Prostate gland (tissue), 2 donors: Measurements from ENCODE around the gene IP6K1.

ENCODE experiments used
- POLR2A ChIP-seq: fragments of 450-650 bp; IDR thresholded peaks from one replicate; pipeline ENCODE4 v1.6.1; 2016; ENCODE audit warnings: antibody characterized with exemption, mild to moderate bottlenecking
- TF ChIP-seq, protein P1 (sequence below), 4 experiments: fragments of 200-600 bp in 2 of 4; fragments of 450-650 bp in 2 of 4; sonication (generic) in 2 of 4; IDR thresholded peaks; 1 replicate in 3 of 4; 2 replicates in 1 of 4; pipeline ENCODE4 v1.5.1; 2016 to 2019; ENCODE audit warnings: antibody characterized with exemption in 4 of 4, mild to moderate bottlenecking in 2 of 4, moderate library complexity in 2 of 4

DNA sequence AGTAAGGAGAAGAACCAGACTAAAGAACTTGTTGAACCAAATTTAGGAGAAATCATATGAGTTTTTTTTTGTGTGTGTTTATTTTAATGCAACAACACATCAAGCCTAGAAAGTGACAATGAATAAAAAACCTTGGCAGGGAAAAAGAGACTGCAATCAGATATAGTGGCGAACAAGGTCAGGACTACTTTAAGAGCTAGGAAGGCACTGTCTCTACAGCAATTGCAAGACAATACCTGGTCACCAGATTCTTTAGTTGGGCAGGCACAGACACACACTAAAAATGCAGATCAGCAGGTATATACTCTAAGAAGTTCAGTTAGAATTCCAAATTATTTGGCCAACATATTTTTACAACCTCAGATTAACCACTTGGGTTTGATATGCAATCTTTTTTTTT is 31.8 kb downstream of the IP6K1 start:
- TF ChIP-seq, protein P1, sequence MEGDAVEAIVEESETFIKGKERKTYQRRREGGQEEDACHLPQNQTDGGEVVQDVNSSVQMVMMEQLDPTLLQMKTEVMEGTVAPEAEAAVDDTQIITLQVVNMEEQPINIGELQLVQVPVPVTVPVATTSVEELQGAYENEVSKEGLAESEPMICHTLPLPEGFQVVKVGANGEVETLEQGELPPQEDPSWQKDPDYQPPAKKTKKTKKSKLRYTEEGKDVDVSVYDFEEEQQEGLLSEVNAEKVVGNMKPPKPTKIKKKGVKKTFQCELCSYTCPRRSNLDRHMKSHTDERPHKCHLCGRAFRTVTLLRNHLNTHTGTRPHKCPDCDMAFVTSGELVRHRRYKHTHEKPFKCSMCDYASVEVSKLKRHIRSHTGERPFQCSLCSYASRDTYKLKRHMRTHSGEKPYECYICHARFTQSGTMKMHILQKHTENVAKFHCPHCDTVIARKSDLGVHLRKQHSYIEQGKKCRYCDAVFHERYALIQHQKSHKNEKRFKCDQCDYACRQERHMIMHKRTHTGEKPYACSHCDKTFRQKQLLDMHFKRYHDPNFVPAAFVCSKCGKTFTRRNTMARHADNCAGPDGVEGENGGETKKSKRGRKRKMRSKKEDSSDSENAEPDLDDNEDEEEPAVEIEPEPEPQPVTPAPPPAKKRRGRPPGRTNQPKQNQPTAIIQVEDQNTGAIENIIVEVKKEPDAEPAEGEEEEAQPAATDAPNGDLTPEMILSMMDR (IDR thresholded peaks at IDR 0.05) = no peak
- no peak for TF ChIP-seq POLR2A
